ENCODE data around the gene HTT-AS.
"Not testable (repeated sequence)": the region's sequence is repeated elsewhere in the genome, so short reads cannot be mapped to it uniquely, and the experiment has no call there.

HTT-AS gene

DNA sequence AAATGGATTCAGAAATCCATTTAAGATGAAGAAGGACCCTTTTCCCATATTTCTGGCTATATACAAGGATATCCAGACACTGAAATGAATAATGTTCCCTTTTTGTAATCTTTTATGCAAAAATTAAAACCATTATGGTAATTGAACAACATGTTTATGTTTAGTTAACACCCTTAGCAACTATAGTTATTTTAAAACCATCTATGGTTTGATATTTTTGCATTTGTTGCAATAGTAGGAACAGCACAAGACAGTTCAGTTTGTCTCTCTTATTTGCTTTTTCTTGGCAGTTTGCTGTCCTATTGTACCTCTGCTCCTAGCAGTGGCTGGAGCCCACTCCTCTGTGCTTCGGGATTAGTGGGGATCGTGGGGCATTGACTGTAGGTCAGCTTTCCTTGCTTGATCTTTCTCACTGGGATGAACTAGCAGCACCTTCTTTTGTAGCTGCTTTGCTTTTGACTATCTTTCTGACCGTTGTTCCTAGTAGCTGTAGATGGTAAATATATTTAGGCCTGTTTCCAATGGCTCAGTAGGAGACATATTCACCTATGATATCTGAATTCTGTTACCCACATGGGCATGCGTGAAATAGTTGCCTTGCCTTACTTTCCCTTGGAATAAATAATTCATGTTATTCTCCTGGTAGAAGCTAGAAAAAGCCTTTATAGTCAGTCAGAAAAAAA lies 12.9 kb upstream of the HTT-AS start:
- DNase-seq: no peak

DNA sequence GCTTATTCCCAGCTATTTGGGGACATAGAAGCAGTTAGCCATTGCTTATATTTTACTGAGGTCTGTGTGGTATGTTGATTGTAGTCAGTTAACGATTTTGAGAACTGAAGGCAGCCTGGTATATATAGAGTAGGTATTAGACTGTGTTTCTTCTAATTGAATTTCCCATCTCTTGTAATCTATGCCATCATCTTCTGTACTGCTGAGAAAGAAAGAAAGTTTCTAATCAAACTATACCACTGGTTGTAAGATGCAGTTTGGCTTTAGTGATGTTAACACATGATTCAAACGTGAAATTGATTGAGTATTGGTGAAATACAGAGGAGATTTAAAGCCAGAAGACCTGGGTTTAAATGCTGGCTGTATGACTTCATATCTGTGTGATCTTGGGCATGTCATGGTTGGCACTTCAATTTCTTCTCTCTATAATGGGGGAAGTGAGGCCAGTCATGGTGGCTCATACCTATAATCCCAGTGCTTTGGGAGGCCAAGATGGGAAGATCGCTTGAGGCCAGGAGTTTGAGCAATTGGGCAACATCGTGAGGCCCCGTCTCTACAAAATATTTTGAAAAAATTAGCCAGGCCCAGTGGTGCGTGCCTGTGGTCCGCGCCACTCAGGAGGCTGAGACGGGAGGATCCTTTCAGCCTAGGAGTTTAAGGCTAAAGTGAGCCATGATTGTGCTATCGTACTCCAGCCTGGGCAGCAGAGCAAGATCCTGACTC lies 11.8 kb upstream of the HTT-AS start:
- no peak for DNase-seq

DNA sequence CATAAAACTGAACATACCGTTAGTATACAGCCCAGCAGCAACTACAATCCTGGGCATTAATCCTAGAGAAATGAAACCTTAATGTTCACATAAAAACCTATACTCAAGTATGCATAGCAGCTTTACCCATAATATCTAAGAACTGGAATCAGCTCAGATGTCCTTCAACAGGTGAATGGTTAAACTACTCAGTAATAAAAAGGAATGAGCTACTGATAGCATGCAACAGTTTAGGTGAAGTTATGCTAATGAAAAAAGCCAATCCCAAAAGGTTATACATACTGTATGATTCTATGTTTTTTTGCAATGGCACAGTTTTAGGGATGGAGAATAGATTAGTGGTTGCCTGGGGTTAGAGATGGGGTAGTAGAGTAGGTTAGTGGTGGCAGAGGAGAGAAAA lies 9.4 kb upstream of the HTT-AS start:
- no peak for DNase-seq

DNA sequence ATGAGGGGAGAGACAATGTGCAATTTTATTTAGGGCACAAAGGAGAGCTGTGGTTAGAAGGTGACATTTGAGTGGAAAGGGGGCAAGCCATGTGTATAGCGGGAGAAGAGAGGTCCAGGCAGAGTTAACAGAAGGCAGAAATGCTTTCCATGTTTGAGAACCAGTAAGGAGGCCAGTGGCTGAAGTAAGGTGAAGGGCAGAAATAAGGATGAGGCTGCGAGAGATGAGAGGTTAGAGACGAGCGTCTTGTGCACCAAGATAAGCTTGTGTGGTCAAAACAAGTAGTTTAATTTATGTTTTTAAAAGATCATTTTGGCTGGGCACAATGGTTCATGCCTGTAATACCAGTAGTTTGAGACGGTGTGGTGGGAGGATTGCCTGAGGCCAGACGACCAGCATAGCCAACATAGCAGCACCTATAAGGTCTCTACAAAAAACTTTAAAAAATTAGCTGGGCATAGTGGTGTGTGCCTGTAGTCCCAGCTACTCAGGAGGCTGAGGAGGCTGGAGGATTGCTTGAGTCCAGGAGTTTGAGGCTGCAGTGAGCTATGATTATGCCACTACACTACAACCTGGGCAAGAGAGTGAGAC lies 8.7 kb upstream of the HTT-AS start:
- no peak for DNase-seq

DNA sequence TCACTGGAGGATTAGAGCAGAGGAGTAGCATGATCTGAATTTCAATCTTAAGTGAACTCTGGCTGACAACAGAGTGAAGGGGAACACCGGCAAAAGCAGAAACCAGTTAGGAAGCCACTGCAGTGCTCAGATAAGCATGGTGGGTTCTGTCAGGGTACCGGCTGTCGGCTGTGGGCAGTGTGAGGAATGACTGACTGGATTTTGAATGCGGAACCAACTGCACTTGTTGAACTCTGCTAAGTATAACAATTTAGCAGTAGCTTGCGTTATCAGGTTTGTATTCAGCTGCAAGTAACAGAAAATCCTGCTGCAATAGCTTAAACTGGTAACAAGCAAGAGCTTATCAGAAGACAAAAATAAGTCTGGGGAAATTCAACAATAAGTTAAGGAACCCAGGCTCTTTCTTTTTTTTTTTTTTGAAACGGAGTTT lies 5.4 kb upstream of the HTT-AS start:
- no peak for DNase-seq

DNA sequence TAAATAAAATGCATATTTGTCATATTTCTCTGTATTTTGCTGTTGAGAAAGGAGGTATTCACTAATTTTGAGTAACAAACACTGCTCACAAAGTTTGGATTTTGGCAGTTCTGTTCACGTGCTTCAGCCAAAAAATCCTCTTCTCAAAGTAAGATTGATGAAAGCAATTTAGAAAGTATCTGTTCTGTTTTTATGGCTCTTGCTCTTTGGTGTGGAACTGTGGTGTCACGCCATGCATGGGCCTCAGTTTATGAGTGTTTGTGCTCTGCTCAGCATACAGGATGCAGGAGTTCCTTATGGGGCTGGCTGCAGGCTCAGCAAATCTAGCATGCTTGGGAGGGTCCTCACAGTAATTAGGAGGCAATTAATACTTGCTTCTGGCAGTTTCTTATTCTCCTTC lies 3.5 kb upstream of the HTT-AS start:
- no peak for DNase-seq

DNA sequence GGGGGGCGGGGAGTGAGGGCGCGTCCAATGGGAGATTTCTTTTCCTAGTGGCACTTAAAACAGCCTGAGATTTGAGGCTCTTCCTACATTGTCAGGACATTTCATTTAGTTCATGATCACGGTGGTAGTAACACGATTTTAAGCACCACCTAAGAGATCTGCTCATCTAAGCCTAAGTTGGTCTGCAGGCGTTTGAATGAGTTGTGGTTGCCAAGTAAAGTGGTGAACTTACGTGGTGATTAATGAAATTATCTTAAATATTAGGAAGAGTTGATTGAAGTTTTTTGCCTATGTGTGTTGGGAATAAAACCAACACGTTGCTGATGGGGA lies 1.3 kb upstream of the HTT-AS start:
- no peak for DNase-seq

DNA sequence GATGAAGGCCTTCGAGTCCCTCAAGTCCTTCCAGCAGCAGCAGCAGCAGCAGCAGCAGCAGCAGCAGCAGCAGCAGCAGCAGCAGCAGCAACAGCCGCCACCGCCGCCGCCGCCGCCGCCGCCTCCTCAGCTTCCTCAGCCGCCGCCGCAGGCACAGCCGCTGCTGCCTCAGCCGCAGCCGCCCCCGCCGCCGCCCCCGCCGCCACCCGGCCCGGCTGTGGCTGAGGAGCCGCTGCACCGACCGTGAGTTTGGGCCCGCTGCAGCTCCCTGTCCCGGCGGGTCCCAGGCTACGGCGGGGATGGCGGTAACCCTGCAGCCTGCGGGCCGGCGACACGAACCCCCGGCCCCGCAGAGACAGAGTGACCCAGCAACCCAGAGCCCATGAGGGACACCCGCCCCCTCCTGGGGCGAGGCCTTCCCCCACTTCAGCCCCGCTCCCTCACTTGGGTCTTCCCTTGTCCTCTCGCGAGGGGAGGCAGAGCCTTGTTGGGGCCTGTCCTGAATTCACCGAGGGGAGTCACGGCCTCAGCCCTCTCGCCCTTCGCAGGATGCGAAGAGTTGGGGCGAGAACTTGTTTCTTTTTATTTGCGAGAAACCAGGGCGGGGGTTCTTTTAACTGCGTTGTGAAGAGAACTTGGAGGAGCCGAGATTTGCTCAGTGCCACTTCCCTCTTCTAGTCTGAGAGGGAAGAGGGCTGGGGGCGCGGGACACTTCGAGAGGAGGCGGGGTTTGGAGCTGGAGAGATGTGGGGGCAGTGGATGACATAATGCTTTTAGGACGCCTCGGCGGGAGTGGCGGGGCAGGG lies 711 bp upstream of the HTT-AS start:
- DNase-seq: peak; percentile 89

DNA sequence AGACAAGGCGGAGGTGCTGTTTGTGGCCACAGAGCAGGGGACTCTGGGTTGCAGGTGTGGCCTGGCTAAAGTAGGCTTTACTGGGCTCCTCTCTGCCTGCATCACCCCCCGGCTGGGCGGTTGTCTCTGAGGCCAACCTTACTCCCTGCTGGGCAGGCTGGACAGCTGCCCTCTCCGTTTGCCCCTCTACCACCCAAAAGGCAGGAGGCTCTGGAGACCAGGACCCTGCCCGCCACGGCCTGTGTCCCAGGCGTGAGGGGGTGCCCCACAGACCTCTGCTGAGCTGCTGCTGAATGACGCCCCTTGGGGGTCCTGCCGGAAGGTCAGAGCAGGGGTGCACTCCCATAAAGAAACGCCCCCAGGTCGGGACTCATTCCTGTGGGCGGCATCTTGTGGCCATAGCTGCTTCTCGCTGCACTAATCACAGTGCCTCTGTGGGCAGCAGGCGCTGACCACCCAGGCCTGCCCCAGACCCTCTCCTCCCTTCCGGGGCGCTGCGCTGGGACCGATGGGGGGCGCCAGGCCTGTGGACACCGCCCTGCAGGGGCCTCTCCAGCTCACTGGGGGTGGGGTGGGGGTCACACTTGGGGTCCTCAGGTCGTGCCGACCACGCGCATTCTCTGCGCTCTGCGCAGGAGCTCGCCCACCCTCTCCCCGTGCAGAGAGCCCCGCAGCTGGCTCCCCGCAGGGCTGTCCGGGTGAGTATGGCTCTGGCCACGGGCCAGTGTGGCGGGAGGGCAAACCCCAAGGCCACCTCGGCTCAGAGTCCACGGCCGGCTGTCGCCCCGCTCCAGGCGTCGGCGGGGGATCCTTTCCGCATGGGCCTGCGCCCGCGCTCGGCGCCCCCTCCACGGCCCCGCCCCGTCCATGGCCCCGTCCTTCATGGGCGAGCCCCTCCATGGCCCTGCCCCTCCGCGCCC lies 920 bp downstream of the HTT-AS start:
- no peak for DNase-seq

DNA sequence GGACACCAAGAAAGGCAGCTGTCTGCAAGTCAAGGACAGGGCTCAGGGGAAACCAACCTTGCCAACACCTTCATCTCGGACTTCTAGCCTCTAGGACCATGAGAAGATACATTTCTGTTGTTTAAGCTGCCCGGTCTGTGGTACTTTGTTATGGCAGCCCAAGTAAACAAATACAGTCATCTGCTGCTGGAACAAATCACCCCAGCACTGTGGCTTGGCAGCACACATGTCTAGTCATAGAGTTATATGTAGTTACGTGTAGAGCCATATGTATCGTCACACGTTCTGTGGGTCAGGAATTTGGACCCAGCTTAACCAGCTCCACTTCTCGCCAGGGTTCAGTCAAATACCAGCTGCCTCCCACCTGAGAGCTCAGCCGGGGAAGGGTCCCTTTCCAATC lies 2.5 kb downstream of the HTT-AS start:
- DNase-seq: no peak

DNA sequence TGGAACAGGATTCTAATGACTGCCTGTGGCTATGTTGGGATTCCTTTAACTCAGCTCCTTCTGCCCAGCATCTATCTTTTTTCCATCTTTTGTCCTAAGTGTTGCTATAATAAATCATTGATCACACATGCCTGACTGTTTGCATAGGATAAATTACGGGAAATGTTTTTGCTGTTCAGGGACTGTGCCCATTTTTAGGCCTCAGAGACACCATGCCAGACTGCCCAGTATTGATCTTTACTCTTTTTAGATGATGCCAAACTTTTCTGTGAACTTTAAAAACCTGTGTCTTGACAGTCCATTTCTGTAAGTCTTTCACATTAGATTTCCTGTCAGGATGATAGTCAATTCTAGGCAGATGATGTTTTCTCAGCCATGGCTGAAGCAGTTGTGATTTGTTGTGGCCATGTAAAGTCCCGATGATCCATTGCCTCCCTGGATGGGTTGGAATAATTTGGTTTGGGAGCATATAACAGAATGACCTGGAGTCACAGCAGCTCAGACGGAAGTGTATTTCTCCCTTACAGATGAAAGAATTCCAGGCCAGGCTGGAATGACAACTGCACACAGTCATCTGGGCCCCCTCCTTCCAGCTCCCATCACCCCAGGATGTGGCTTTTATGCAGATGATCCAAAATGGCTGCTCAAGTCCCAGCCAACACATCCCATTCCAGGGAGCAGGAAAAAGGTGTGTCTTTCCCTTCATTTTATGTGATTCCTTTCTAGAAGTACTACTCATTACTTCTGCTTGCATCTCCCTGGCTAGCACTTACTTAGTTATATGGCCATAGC lies 3.4 kb downstream of the HTT-AS start:
- no peak for DNase-seq

DNA sequence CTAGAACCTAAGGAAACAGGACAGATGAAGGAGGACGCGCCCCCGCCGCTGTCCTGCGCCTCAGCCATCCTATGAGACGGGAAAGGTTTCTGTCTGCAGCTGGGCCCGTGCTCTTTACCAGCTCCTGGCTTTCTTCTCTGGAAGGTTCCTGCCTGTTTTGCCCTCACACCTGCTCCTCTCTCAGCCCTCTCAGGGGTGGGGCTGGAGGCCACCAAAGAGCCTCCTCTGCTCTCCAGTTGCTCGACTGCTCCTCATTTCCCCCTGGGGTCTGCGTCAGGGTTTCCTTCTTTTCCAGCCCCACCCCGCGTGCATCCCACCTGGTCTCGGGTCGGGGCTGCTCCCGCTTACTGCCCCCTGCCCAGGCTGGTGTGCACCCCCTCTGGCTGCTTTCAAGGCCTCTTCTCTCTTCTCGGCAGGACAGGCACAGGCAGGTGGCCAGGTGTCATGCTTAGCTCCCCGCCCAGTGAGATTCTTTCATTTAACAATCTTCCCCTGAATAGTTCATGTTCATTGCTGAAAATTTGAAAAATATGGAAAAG lies 4.6 kb downstream of the HTT-AS start:
- no peak for DNase-seq

DNA sequence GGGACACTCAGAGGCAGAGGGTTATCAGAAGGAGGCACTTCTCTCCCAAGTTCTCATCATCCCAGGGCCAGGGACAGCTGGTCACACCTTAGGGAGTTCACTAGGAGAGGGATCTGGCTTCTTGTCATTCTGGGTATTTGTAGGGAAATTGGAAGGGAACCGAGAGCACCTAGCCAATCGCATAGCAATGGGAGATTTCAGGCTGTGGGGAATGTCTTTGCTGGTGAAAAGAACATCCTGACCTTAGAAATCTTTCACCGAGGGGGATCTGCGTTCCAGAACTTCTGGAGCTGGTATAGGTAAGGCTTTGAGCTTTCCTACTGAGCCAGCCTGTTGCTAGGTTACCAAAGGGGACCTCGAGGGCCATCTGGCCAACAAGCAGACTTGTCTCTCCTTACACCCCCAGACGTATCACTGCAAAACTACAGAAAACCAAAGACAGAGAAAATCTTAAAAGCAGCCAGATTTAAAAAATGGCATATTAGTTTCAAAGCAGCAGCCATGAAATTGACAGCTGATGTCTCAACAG lies 6.8 kb downstream of the HTT-AS start:
- DNase-seq: no peak

DNA sequence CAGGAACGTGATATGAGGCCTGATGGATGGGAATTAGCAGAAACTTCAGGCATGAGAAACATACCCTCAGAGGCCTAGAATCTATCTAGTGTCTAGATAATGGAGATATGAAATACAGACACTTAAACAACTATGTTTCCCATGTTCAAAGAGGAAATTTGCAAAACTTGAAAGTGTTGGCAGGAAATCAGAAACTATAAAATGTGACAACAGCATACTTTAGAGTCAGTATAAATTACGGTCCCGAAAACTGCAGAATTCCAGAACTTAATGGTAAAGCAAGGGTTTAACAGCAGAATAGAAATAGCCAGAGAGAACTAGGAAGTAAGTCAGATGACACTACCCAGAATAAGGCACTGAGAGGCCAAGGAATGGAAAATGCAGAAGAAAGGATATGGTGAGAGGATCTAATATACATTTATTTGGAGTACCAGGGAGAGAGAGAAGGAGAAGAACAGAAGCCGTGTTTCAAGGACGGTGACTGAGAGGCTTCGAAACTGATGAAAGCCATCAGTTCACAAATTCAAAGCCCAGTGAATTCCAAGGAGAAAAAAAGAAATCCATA lies 7.4 kb downstream of the HTT-AS start:
- no peak for DNase-seq

DNA sequence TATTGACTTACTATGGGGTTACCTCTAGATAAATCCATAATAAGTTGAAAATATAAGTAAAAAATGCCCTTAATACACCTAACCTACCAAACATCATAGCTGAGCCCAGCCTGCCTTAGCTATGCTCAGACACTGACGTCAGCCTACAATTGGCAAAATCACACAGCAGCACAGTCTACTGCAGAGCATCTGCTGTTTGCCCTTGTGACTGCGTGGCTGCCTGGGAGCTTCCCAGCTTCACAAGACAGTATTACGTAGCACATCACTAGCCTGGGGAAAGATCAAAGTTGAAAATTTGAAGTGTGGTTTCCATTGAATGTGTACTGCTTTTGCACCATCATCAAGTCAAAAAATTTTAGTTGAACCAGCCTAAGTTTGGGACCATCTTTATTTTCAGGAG lies 8.8 kb downstream of the HTT-AS start:
- DNase-seq: no peak

DNA sequence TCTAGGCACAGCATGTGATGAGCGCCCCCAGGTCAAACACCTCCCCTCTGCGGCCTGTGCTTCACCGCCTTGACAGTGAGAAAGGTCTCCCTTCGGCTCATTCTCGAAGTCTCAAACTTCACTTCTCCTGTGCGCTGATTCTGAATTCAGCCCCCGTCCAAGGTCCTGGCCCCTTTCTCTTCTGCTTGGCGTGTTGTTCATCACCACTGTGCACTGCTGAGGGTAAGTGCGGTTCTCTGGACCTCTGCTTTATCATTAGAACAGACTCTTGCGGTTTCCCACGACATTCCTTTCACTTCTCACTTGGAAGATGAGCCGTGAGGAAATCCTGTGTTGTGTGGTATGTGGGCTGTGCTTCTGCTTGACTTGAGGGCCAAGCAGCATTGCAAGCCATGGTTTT lies 11.9 kb downstream of the HTT-AS start:
- DNase-seq: no peak

DNA sequence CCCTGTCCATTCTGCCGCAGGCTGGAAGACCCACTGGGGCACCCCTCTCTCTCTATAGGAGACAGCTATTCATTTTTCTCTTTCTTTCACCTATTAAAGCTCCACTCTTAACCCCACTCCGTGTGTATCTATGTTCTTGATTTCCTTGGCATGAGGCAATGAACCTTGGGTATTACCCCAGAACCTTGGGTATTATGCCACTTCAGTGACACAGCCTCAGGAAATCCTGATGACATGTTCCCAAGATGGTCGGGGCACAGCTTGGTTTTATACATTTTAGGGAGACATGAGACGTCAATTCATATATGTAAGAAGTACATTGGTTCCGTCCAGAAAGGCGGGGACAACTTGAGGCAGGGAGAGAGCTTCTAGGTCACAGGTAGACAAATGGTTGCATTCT lies 13.4 kb downstream of the HTT-AS start:
- DNase-seq: no peak

DNA sequence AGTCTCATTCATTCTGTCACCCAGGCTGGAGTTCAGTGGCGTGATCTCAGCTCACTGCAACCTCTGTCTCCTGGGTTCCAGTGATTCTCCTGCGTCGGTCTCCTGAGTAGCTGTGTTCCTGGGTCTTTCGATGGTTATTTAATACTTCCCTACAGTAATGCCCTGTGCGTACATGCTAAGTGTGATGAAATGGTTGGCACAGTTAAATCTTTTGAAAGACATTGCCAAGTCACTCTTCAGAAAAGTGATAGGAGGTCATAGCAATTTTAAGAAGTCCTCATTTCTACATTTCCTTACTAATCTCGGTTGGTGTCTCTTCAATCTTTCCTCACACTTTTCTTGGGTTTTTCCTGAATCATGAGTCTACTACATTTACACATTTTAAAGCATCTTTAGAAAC lies 14.4 kb downstream of the HTT-AS start:
- no peak for DNase-seq

DNA sequence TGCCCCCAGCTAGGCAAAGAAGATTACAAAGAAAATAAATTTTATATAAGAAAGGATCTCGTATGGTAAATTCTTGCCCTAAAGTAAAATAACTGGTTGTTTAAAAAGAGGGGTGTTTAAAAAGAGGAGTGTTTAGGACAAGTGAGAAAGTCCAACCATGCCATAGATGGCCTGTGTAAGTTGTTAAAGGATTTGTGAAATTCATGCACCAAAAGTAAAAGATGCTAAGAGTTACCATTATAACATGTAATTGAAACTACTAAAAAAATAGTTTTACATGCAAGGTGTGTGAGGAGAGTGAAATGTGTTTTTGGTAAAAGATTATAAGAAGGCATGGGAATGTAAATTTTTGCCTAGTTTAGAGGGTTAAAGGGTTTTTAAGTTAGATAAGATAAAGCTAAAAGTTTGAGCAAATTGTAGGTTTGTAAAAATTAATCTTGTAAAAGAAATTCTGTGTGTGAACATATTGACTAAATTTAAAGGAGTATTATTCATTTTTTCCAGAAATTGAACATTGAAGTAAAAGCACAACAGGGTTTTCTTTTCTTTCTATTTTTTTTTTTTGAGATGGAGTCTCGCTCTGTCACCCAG lies 20.1 kb downstream of the HTT-AS start:
- DNase-seq: no peak

DNA sequence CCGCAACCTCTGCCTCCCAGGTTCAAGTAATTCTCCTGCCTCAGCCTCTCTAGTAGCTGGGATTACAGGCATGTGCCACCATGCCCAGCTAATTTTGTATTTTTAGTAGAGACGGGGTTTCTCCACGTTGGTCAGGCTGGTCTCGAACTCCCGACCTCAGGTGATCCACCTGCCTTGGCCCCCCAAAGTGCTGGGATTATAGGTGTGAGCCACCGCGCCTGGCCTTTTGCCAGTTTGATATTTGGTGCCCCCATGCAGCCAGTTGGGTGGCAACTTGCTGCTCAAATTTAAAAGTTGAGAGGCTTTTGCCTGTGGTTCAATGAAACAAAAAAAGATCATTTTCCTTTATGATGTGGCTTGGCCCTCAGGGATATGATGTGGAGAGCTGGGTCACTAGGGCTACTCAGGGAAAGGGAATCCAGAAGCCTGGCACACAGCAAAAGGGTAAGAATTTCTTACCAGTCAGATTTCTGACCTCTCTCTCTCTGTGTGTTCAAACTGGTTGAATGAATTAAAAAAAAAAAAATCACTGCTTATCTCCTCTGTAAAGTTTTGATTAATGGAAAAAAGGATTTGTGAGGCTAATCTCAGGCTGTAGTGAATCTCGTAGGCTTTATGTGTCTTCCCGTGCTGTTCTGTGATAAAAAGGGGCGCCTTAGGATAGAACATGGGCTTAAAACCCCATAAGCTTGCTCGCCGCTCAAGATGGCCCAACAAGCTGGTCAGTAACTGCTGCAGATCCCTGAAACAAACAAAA lies 23.0 kb downstream of the HTT-AS start:
- not testable (repeated sequence) for DNase-seq
